HFF-Myc (cell line): ENCODE data around the gene OTOF.

ENCODE experiments used
- DNase-seq: peaks from one replicate; pipeline ENCODE4 v3.0.0-alpha.2; 2011; ENCODE audit warnings: low read depth; ENCODE audit errors: extremely low read depth
- H3K4me3 ChIP-seq: replicated peaks from 2 replicates; pipeline ENCODE4 v1.5.1; 2011; ENCODE audit warnings: low read depth, mild to moderate bottlenecking, control low read depth, low read length
- TF ChIP-seq, protein P1 (sequence below): IDR thresholded peaks from 2 replicates; pipeline ENCODE4 v1.5.1; 2012; ENCODE audit warnings: mild to moderate bottlenecking, low read depth, low read length, control low read depth; ENCODE audit errors: missing control alignments

Gene OTOF

DNA sequence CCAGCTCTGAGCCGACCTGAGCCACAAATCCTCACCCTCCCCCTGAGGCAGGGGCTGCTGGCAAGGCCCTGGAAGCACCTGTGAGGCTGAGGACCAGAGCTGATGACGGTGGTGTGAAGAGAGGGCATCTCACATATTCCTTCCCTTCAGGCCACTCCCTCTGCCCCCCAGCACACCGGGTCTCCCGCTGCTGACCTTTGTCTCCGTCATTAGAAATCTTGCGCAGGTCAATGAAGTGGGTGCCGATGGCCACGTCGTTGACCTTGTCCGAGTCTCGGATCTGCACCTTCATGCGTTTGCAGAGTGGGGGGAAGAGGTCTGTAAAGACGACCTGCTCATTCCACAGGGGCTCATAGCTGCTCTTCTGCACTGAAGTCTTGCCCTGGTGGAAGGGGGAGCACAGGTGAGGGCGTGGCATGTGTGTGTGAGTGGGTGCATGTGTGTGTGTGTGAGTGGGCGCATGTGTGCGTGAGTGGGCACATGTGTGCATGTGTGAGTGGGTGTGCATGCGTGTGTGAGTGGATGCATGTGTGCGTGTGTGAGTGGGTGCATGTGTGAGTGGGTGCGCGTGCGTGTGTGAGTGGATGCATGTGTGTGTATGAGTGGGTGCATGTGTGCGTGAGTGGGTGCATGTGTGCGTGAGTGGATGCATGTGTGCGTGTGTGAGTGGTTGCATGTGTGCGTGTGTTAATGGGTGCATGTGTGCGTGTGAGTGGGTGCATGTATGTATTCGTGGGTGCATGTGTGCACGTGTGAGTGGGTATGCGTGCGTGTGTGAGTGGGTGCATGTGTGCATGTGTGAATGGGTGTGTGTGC lies 4.5 kb upstream of the OTOF start:
- H3K4me3 ChIP-seq: no peak overlapping the region
- no peak for DNase-seq
- TF ChIP-seq, protein P1, sequence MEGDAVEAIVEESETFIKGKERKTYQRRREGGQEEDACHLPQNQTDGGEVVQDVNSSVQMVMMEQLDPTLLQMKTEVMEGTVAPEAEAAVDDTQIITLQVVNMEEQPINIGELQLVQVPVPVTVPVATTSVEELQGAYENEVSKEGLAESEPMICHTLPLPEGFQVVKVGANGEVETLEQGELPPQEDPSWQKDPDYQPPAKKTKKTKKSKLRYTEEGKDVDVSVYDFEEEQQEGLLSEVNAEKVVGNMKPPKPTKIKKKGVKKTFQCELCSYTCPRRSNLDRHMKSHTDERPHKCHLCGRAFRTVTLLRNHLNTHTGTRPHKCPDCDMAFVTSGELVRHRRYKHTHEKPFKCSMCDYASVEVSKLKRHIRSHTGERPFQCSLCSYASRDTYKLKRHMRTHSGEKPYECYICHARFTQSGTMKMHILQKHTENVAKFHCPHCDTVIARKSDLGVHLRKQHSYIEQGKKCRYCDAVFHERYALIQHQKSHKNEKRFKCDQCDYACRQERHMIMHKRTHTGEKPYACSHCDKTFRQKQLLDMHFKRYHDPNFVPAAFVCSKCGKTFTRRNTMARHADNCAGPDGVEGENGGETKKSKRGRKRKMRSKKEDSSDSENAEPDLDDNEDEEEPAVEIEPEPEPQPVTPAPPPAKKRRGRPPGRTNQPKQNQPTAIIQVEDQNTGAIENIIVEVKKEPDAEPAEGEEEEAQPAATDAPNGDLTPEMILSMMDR: no peak

DNA sequence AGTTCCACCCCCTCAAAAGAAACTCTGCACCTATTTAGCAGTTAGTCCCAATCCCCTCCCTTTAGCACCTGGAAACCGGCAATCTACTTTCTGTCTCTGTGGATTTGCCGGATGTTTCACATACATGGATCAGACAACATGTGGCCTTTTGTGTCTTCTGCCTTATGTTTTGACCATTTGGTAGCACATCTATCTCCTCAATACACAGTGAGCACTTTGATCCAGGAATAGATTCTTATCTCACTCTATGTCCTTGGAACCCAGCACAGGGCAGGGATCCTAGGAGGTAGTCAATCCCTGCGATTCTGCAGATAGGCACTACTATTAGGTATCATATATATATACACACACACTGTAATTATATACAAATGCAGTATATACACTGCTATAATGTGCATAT lies 3.8 kb upstream of the OTOF start:
- H3K4me3 ChIP-seq: no peak overlapping the region
- DNase-seq: no peak
- TF ChIP-seq, protein P1: no peak

DNA sequence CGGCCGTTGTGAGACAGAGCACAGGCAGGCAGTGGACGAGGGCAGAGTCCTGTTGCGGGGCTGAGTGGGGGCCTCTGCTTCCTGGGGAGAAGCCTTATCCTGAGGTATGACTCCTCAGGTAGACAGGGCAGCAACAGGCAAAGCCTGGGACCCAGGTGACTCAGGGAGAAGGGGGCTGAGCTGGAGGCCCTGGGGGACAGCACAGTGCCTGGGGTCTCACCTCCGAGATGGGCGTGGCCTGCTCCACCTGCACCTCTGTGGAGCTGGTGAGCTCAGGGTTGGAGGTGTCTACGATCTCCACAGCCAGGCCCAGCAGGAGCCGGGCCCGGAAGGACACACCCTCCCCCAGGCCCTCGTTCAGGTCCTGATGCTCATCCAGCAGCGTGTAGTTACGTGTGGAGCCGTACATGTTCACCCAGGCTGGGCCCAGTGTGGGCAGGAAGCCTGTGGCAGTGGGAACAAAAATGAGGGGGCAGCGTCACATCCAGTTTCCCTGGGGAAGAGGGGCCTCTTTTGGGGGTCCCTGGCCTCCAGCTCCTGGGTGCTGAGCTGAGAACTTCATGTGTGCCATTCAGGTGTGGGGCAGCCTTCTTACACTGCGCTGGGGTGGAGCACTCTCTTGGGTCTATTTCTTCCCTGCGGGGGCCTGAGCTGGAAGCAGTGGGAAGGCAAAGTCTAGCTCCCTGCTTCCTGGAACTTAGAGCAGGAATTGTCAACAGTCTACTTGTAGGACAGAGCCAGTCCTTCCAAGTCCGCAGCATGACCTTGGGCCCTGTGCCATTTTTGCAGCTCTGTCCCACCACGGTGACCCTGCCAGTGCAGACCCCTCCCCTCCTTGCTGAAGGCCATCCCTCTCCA lies 2.9 kb upstream of the OTOF start:
- no peak overlapping the region for H3K4me3 ChIP-seq
- TF ChIP-seq, protein P1: no peak
- no peak for DNase-seq

DNA sequence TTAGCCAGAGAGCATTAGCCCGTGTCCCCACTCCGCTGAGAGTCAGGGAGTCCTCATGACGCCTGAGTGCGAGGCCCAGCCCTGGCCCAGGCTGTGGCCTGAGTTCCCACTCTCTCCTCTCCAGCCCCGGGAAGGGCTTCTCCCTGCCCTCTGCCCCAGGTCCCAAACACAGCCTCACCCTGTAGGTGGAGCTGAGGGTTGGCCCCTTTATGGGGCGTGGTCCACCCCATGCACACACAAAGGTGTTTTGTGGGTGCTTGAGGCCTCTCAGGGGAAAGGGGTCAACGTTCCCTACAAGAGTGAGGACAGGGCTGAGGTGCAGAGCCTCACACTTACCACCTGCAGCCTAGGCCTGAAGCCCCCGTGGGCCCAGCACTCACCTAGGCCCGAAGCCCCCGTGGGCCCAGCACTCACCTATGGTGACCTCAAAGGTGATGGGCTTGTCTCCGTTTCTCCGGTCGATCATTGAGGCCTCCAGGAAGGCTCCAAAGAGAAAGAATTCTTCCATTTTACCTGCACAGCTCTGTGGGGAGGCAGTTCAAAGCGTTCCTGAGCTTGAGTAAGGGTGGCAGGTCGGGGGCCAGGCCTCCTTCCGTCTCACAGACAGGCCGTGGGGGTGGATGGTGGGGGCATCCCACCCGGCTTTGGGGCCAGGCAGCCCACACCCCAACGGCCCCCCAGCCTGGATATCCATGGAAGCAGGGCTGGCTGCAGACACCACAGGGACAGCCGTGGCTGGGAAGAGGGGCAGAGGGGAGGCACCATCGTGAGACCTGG lies 2.1 kb upstream of the OTOF start:
- H3K4me3 ChIP-seq: no peak overlapping the region

DNA sequence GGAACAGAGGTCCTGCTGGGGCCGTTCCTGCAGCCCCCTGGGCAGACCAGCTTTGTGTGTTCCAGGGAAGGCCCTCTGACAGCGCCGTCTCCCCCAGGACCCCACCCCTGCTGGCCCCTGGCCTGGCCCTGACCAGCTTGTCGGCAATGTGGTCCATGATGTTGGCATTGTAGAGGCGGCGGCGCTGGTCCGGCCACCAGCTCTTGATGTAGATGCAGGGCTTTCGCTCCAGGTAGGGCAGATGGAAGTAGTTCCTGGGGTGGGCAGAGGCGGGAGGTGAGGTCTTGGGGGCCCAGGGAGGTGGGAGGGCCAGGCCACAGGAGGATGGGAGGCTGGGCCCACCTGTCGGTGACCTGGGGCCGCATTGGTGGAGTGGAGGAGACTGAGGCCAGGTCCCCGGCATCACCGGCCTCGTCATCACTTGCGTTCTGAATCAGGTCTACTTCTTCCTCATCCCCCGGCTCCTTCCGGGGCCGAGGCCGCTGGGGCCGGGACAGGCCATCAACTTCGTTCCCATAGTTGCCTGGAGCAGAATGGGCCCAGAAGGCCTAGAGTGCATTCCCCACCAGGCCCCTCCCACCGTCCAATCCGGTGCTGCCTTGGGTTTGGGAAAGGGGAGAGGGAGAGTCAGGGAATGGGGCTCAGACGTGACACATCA lies 1.3 kb upstream of the OTOF start:
- TF ChIP-seq, protein P1: no peak
- no peak overlapping the region for H3K4me3 ChIP-seq
- no peak for DNase-seq

More for the DNA sequence above, 2.1 kb upstream of the OTOF start:
- TF ChIP-seq, protein P1: no peak
- DNase-seq: no peak

DNA sequence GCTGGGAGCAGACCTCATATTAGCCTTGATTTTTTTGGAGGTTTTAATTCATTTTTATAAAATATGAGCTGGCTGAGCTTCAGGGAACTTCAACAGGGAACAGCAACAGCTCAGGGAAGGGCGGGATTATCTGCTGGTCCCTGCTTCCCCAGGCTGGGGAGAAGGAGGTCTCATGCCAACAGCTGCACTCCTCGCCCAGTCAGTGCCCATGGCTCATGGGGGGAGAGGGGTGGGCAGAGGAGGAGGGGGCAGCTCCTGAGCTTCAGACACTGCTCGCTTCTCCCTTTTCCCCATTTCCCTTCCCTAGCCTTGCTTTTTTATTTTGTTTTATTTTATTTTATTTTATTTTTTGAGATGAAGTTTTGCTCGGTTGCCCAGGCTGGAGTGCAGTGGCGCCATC lies 442 bp upstream of the OTOF start:
- TF ChIP-seq, protein P1: no peak
- H3K4me3 ChIP-seq: no peak overlapping the region
- DNase-seq: no peak
